ENCODE measurements around the gene R3HDM1. TPM values are rescaled to one million over a fixed set of nuclear protein-coding genes. Genes with fewer than 3 reads are reported as not detected.
"Not testable (repeated sequence)": the region's sequence is repeated elsewhere in the genome, so short reads cannot be mapped to it uniquely, and the experiment has no call there.

The R3HDM1 gene
- polyA plus RNA-seq, 3 donors, result 35.6 to 39.0 (median 38.2) TPM

DNA sequence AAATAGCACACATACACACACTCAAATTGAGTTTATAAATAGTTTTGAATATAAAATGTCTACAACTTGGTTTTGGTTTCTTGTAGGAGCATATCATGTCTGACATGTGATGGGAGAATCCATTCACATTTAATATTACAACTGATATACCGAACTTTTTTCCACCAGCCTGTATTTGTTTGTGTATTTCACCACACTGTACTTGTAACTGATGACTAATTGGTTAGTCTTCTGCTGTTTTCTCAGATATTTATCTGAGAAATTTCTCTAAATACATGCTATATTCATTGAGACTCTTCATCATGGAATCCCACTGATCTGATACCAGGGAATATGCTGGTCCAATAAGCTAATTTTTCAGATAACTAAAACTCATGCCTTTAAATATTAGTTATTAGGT is 154.1 kb downstream of the R3HDM1 start:
- DNase-seq (ENCODE audit: extremely low read depth in 1 of 11, low read depth in 9 of 11, low spot score in 4 of 11), result no peak

DNA sequence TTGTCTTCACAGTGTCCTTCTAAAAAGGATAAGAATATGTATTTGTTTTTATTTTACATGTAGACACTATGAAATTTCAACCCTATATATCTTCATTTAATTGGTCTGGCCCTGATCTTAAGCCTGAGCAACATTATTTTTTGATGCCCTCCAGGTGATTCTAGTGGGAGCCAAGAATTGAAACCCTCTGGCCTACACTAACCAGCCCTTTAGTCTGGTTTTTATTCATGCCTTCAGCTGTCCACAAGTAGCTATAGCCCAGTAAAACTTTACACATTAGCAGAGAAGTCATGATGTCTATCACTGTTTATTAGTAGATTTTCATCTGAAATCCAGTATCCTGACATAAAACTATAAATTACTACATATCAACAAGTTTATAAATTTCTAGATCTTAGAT is 157.7 kb downstream of the R3HDM1 start:
- no peak for DNase-seq (ENCODE audit: extremely low read depth in 1 of 11, low read depth in 9 of 11, low spot score in 4 of 11)

DNA sequence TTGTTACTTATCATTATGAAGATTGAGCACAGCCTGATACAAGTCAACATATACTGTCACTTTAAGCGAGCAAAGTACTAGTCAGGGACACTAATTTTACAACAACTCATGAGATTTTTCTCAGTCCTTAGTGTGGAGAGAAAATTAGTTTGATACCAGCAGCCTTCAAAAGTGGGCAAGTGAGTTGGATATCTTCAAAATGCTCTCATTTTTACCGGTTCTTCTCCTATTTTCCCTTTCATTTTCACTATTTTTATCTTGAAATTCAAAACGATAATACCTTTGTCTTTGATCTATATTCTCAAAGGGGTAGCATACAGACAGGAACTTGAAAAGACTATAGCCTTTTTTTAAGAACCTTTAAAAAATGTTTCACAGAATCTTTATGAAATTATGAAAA is 158.4 kb downstream of the R3HDM1 start:
- DNase-seq (ENCODE audit: extremely low read depth in 1 of 11, low read depth in 9 of 11, low spot score in 4 of 11), result no peak

DNA sequence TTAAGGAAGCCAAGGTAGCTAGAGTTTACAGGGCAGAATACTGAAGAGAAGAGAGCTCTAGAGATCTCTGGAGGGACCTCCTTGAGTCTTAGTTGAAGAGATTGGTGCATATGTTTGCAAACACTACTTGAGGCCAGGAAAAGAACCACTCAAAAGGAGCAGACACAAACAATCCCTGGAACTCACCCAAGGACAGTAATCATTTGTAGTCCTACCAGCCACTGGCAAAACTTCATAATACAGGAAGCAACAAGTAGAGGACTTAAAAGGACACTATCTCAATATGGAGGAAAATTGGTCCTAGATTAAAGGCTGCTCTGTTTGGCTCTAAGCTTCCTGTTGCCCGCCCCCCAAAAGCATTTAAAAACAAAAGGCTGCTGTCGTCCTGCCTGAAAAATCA is 163.4 kb downstream of the R3HDM1 start:
- no peak for DNase-seq (ENCODE audit: extremely low read depth in 1 of 11, low read depth in 9 of 11, low spot score in 4 of 11)

DNA sequence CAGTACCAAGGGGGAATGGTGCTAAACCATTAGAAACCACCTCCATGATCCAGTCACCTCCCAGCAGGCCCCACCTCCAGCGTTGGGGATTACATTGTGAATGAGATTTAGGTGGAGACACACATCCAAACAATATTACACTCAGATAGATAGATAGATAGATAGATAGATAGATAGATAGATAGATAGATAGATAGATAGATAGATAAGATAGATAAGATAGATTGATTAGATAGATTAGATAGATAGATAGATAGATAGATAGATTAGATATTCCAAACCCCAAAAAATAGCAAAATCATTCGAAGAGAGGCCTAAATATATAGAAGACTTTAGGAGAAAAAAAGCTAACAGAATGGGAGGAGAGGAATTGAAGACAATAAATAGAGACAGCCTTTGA is 167.6 kb downstream of the R3HDM1 start:
- DNase-seq (ENCODE audit: extremely low read depth in 1 of 11, low read depth in 9 of 11, low spot score in 4 of 11), result no peak

DNA sequence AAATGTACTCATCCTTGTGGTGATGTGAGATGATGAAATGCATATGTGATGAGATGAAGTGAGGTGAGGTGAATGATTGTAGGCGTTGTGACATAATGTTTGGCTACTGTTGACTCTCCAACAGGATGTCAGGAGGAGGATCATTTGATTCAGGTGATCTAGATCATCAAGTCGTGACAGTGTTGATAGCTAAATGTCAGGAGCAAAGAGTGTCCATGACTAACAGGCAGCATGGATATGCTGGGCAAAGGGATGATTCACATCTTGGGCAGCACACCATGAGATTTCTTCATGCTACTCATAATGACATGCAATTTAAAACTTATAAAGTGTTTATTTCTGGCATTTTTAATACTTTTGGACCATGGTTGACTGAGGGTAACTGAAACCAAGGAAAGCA is 170.2 kb downstream of the R3HDM1 start:
- DNase-seq (ENCODE audit: extremely low read depth in 1 of 11, low read depth in 9 of 11, low spot score in 4 of 11), result no peak

- no peak for DNase-seq (ENCODE audit: extremely low read depth in 1 of 11, low read depth in 9 of 11, low spot score in 4 of 11)
These were observed 172.0 kb downstream of the R3HDM1 start for GRCh38 chr2:135703300-135703699.

DNA sequence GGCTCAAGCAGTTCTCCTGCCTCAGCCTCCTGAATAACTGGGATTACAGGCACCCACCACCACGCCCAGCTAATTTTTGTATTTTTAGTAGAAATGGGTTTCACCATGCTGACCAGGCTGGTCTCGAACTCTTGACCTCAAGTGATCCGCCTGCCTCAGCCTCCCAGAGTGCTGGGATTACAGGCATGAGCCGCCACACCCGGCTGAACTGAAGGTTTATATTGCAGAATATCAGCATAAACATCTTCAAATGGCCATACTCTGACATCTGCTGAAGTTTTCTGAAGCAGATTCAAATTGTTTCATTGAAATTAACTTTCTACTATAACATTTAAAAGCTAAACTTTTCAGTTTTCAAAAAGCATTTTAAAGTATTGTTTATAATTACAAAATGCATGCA is 172.8 kb downstream of the R3HDM1 start:
- DNase-seq (ENCODE audit: extremely low read depth in 1 of 11, low read depth in 9 of 11, low spot score in 4 of 11), result not testable (repeated sequence)

DNA sequence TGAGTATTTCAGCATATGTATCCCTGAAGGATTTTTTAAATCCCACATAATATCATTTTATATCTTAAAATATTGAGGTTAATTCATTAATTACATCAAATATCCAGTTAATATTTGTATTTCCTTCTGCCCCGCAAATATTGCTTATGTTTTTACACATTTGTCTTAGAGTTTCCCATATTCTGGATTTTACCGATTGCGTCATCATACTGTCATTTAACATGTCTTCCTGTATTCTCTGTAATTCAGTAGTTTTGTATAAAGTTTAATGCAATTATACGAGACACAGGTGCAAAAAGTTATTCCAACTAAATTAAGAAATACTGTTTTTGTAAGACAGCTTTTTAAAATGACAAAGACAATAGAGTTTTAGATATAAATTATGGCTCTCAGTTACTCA is 176.9 kb downstream of the R3HDM1 start:
- DNase-seq (ENCODE audit: extremely low read depth in 1 of 11, low read depth in 9 of 11, low spot score in 4 of 11), result no peak

- DNase-seq (ENCODE audit: extremely low read depth in 1 of 11, low read depth in 9 of 11, low spot score in 4 of 11), result peak in 10 of 11 donors; percentile 7 to 58 (median 26)
These were observed 178.7 kb downstream of the R3HDM1 start for GRCh38 chr2:135709992-135710391.

DNA sequence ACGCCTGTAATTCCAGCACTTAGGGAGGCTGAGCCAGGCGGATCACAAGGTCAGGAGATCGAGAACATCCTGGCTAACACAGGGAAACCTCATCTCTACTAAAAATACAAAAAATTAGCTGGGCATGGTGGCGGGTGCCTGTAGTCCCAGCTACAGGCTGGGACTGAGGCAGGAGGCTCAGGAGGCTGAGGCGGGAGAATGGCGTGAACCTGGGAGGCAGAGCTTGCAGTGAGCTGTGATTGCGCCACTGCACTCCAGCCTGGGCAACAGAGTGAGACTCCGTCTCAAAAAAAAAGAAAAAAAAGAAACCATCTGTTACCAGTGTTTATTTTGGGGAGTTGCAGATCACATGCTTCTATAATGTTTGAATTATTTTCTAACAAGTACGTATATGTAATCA is 183.8 kb downstream of the R3HDM1 start:
- not testable (repeated sequence) for DNase-seq (ENCODE audit: extremely low read depth in 1 of 11, low read depth in 9 of 11, low spot score in 4 of 11)

- DNase-seq (ENCODE audit: extremely low read depth in 1 of 11, low read depth in 9 of 11, low spot score in 4 of 11), result no peak
These were observed 196.9 kb downstream of the R3HDM1 start for GRCh38 chr2:135728064-135728743.

- DNase-seq (ENCODE audit: extremely low read depth in 1 of 11, low read depth in 9 of 11, low spot score in 4 of 11), result no peak
These were observed 201.3 kb downstream of the R3HDM1 start for GRCh38 chr2:135732561-135732960.

DNA sequence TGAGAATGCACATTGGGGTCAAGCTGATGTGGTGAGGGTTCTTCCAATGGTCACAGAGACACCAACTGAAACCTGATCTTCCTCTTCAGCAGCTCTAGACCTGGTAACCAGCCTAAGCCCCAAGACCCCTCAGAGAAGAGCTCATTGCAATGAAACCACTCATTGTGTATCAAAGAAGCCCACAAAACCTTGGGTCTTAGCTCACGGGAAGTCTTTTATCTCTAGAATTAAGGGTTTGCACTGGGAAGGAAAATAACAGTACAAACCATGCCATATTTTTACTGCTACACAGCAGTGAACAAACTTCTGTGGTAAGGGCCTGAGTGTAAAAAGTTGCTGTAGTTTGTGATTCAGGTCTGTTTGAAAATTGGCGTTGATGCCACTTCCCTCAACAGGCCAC is 201.8 kb downstream of the R3HDM1 start:
- no peak for DNase-seq (ENCODE audit: extremely low read depth in 1 of 11, low read depth in 9 of 11, low spot score in 4 of 11)

DNA sequence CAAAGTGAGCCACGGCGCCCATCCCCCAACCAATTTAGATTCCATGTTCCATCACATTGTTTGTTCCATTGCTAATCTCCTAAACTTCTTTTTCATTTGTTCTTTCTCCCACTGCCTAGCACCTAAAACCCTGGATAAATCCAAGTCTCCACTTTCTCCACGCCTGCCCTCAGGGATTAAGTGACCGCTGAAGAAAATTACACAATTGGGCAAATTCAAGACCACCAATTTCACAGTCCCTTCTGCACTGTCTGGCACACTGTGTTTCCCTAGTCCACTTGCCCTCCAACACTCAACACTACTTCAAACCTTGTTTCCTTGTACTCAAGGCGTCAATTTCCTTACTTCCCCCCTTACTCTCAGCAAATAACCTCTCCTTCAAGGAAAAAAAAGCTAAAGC is 205.3 kb downstream of the R3HDM1 start:
- no peak for DNase-seq (ENCODE audit: extremely low read depth in 1 of 11, low read depth in 9 of 11, low spot score in 4 of 11)

DNA sequence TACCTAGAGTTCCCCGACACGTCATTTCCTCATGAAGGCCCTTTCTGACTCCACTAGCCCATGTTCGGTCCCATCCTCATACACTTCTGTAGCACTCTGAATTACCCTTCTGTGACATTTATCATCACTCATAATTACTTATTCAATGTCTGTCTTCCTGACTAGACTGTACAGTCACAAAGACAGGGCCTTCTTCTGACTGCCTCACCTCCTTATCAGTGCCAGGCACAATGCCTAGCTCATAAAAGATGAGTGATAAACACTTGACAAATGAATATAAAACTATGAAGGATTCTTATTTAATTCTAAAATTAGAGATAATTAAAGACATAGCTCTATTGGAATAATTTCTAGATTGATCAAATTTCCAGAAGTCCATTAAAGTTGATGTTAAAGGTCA is 208.9 kb downstream of the R3HDM1 start:
- DNase-seq (ENCODE audit: extremely low read depth in 1 of 11, low read depth in 9 of 11, low spot score in 4 of 11), result no peak

- DNase-seq (ENCODE audit: extremely low read depth in 1 of 11, low read depth in 9 of 11, low spot score in 4 of 11), result no peak
These were observed 209.7 kb downstream of the R3HDM1 start for GRCh38 chr2:135741043-135741394.

GRCh38 chr2:135741395-135742324 is 210.4 kb downstream of the R3HDM1 start, which contains the start of gene UBXN4:
Gene UBXN4, plus strand, starts transcription at chr2:135741855. Its CDS starts 75 bp downstream, at chr2:135741930.
- DNase-seq (ENCODE audit: extremely low read depth in 1 of 11, low read depth in 9 of 11, low spot score in 4 of 11), result peak; percentile 90 to 98 (median 96)

DNA sequence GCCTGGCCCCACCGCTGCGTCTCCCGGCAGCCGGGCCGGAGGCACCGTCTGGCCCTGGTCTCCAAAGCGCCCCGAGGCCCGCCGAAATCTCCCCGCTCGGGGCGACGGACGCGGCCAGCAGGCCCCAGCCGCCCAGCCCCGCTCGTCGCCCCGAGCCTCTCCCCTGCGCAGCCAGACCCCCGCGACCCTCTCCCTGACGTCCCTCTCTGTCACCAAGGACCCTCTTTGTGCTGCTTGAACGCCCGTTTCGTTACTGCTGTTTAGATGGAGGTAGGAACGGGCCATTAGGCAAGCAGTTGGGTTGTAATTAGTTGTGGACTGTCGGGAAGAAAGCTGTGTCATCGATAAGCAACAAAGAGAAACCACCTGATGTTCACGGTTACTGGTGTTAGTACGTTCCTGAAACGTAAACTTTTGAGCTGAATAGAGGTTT is 211.1 kb downstream of the R3HDM1 start:
- DNase-seq (ENCODE audit: extremely low read depth in 1 of 11, low read depth in 9 of 11, low spot score in 4 of 11), result peak; percentile 20 to 78 (median 50)

DNA sequence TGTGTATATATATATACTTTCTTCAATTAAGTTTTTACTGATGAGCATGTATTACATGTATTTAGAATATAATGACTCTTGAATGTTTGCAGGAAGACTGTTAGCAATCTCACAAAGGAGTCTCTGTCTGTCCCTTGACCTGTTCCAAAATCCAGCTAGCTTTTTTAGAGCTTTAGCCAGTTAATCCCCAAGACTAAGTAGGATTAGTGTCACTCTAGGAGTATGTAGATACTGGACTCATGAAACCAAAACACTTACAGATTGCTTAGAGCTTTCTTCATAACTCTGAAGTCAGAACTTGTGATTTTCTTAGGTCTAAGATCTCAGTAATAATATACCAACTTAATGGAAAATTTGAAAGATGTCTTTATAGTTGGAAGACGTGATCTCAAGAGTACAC is 212.6 kb downstream of the R3HDM1 start:
- DNase-seq (ENCODE audit: extremely low read depth in 1 of 11, low read depth in 9 of 11, low spot score in 4 of 11), result no peak

Measured in renal cortex interstitium (tissue), 11 donors.